Spinal cord (tissue), 10 donors: Measurements from ENCODE around the gene EEFSEC. TPM values are rescaled to one million over a fixed set of nuclear protein-coding genes. Genes with fewer than 3 reads are reported as not detected.
A peak's percentile ranks its signal among the peaks of the same experiment; 100 is the strongest.

Source experiments
- DNase-seq, 6 donors: peaks; one replicate each; pipeline versions ENCODE4 v3.0.0 to v3.0.0-alpha.2; 2013 to 2015; ENCODE audit warnings: low spot score in 6 of 6, low read depth in 4 of 6
- H3K27ac ChIP-seq: one replicate; pipeline ENCODE4 v1.5.1; 2013; ENCODE audit warnings: low read depth, low read length, control low read depth
- H3K27me3 ChIP-seq: one replicate; pipeline ENCODE4 v1.6.1; 2013; ENCODE audit warnings: low read length; ENCODE audit not compliant: control insufficient read depth, insufficient read depth
- H3K36me3 ChIP-seq: one replicate; pipeline ENCODE4 v1.6.1; 2013; ENCODE audit warnings: low read length; ENCODE audit not compliant: control insufficient read depth, insufficient read depth
- H3K4me1 ChIP-seq: one replicate; pipeline ENCODE4 v1.6.1; 2013; ENCODE audit warnings: low read length; ENCODE audit not compliant: control insufficient read depth, insufficient read depth
- H3K4me3 ChIP-seq: one replicate; pipeline ENCODE4 v1.5.1; 2013; ENCODE audit warnings: low read depth, low read length, control low read depth
- H3K9me3 ChIP-seq: one replicate; pipeline ENCODE4 v1.6.1; 2013; ENCODE audit warnings: low read length; ENCODE audit not compliant: control insufficient read depth, insufficient read depth
- WGBS: methylation state at CpG from one replicate; pipeline ENCODE4 v1.1.5; 2013; ENCODE audit warnings: missing lambda C conversion rate; ENCODE audit not compliant: insufficient coverage; 5-methylcytosine and 5-hydroxymethylcytosine counted together
- polyA plus RNA-seq, 2 donors: library from polyadenylated mRNA; unstranded; fragments of 120-200 nt; gene quantifications; one replicate each; pipeline ENCODE4 v1.2.1, GENCODE V29; 2013; ENCODE audit not compliant: insufficient read length in 2 of 2
- total RNA-seq, 2 donors: library from RNA; depleted of rRNA in 1 of 2; stranded (reverse); fragments of 120-200 nt in 1 of 2; fragments of >200 nt in 1 of 2; gene quantifications; one replicate each; pipeline versions ENCODE4 v1.2.3 to v1.2.4, GENCODE V29; 2013 to 2014
- donor health status: healthy.

EEFSEC gene
- total and polyA plus RNA-seq, 4 donors, result 6.4 to 29.1 (median 18.3) TPM

- peaks cover 28% of the 10 kb centered on the region for H3K36me3 ChIP-seq
- DNase-seq, result no peak
- no peak overlapping the region for H3K4me3 ChIP-seq
- peaks cover 8% of the 10 kb centered on the region for H3K4me1 ChIP-seq
- H3K9me3 ChIP-seq, result no peaks in the 10 kb centered on the region
- no peak overlapping the region for H3K27ac ChIP-seq
- H3K27me3 ChIP-seq, result no peaks in the 10 kb centered on the region
- 91% methylated on average over 11 of the region's 12 CpGs for WGBS
These were observed 188.5 kb downstream of the EEFSEC start for GRCh38 chr3:128341659-128342395.

- Histone ChIP-seq H3K4me3 (no peak overlapping the region), H3K27me3 (no peaks in the 10 kb centered on the region), H3K27ac (no peak overlapping the region), H3K9me3 (no peaks in the 10 kb centered on the region), H3K36me3 (peaks cover 28% of the 10 kb centered on the region), H3K4me1 (no peaks in the 10 kb centered on the region)
- no peak for DNase-seq
- WGBS, result 92% methylated on average over 8 of the region's 8 CpGs
These were observed 189.5 kb downstream of the EEFSEC start for GRCh38 chr3:128342701-128343180.

GRCh38 chr3:128343287-128344051, 190.2 kb downstream of the EEFSEC start:
- DNase-seq, result no peak
- H3K4me1 ChIP-seq, result no peaks in the 10 kb centered on the region
- no peaks in the 10 kb centered on the region for H3K9me3 ChIP-seq
- H3K27me3 ChIP-seq, result no peaks in the 10 kb centered on the region
- no peak overlapping the region for H3K27ac ChIP-seq
- H3K4me3 ChIP-seq, result no peak overlapping the region
- 52% methylated on average over 3 of the region's 6 CpGs for WGBS
- H3K36me3 ChIP-seq, result peaks cover 28% of the 10 kb centered on the region

- Histone ChIP-seq H3K9me3 (no peaks in the 10 kb centered on the region), H3K27me3 (no peaks in the 10 kb centered on the region), H3K4me3 (no peak overlapping the region), H3K36me3 (peaks cover 28% of the 10 kb centered on the region), H3K4me1 (peaks cover 6% of the 10 kb centered on the region), H3K27ac (no peak overlapping the region)
- 100% methylated on average over 3 of the region's 6 CpGs for WGBS
- no peak for DNase-seq
These were observed 190.9 kb downstream of the EEFSEC start for GRCh38 chr3:128344052-128344735.

- Histone ChIP-seq H3K27ac (no peak overlapping the region), H3K36me3 (peaks cover 32% of the 10 kb centered on the region), H3K4me3 (no peak overlapping the region), H3K27me3 (no peaks in the 10 kb centered on the region), H3K4me1 (peaks cover 7% of the 10 kb centered on the region), H3K9me3 (no peaks in the 10 kb centered on the region)
- 83% methylated on average over 1 of the region's 4 CpGs for WGBS
- no peak for DNase-seq
These were observed 191.9 kb downstream of the EEFSEC start for GRCh38 chr3:128345196-128345595.

- Histone ChIP-seq H3K36me3 (peaks cover 23% of the 10 kb centered on the region), H3K27ac (no peak overlapping the region), H3K9me3 (no peaks in the 10 kb centered on the region), H3K4me3 (no peak overlapping the region), H3K4me1 (peaks cover 11% of the 10 kb centered on the region), H3K27me3 (no peaks in the 10 kb centered on the region)
- WGBS, result no CpG with 5 or more reads among the region's 2 CpGs
- DNase-seq, result no peak
These were observed 193.3 kb downstream of the EEFSEC start for GRCh38 chr3:128346562-128346961.

GRCh38 chr3:128347282-128347681, 194.0 kb downstream of the EEFSEC start:
- no peaks in the 10 kb centered on the region for H3K27me3 ChIP-seq
- H3K27ac ChIP-seq, result no peak overlapping the region
- H3K4me3 ChIP-seq, result no peak overlapping the region
- peaks cover 14% of the 10 kb centered on the region for H3K4me1 ChIP-seq
- H3K36me3 ChIP-seq, result peaks cover 18% of the 10 kb centered on the region
- H3K9me3 ChIP-seq, result no peaks in the 10 kb centered on the region
- DNase-seq, result no peak

- Histone ChIP-seq H3K27ac (no peak overlapping the region), H3K4me3 (no peak overlapping the region), H3K9me3 (no peaks in the 10 kb centered on the region), H3K4me1 (peaks cover 20% of the 10 kb centered on the region), H3K36me3 (peaks cover 16% of the 10 kb centered on the region), H3K27me3 (no peaks in the 10 kb centered on the region)
- no CpG with 5 or more reads among the region's 4 CpGs for WGBS
- no peak for DNase-seq
These were observed 194.8 kb downstream of the EEFSEC start for GRCh38 chr3:128348075-128348474.

DNA sequence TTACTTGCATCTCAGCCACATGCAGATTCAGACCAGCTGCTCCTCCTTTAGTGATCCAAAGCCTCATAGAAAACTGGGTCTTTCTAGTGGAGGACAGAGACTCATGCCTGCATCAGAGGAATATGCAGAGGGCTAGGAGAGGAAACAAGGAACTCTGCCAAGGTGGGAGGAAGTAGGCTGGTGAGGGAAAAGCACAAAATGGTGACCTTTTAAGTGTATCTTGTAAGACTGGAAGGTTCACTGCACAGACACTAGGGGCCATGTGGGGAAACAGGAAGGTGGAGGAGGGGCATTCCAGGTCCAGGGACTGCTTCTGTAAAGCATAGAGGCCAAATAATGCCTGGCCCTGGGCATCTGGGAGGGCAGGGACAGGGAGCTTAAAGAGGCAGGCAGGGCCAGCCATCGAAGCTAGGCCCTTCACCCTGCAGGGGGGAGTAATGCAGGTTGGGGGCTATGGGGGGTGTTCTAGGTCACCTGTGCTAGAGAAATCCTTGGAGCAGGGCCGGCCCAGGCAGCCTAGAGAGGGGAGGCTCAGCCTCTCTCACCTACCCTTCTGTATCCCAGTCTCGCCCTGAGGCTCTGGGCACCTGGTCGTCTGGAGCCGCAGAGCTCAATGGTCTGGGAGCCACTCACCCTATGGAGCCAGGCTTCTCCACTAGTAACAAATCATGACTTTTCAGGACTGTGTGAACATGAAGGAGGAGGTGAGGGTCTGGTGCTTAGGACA, 195.7 kb downstream of the EEFSEC start:
- WGBS, result 94% methylated on average over 3 of the region's 5 CpGs
- H3K27me3 ChIP-seq, result no peaks in the 10 kb centered on the region
- H3K4me3 ChIP-seq, result no peak overlapping the region
- no peak overlapping the region for H3K27ac ChIP-seq
- peaks cover 23% of the 10 kb centered on the region for H3K4me1 ChIP-seq
- peak in 1 of 6 donors; percentile 9 for DNase-seq
- H3K9me3 ChIP-seq, result no peaks in the 10 kb centered on the region
- H3K36me3 ChIP-seq, result peaks cover 13% of the 10 kb centered on the region
